ENCODE results near the gene PRAF2. TPM values are rescaled to one million over a fixed set of nuclear protein-coding genes. Genes with fewer than 3 reads are reported as not detected.

The PRAF2 gene
- total RNA-seq, 3 donors from 2014 or later (not counting 1 experiment from before 2014, with no cell fraction given) = 18.1 to 24.8 (median 19.9) TPM

DNA sequence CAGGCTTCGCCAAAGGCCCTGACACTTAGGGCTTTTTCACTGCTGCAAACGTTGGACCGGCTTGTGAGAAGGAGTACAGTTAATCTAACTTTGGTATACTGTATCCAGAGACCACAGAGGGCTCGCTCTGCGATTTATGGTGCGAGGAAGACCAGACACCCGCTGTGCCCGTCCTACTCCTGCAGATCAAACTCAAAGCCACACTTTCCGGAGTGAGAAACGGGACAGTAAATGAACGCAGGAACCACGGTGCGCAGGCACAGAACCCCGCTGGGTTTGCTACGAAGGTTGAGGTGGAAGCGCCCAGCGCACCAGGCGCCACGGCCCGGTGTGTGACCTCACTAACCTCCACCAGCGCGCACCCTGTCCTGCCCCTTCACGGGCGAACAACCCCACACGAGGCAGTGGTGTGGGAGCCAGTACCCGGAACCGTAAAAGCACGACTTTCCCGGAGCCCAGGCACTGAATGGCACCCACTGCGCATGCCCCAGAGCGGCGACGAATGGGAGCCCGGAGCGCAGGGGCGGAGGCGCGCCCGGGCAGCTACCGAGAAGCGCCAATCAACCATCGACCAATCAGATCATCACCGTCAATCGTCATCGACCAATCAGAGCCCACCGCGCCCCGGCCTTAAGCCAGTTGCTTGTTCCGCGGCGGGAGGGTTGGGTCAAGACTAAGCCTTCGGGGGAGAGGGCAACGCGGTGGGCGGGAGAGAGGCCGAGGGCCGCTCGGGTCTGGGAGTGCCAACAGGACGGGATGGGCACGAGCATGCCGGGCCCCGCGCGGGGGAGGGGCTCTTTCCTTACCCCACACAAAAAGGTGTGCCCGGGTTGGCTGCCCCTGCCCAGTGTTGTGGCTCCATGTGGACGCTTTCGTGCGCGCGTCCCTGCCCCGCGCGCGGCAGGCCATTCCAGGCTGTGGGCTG, 27.2 kb upstream of the PRAF2 start:
- TF ChIP-seq, protein P1, sequence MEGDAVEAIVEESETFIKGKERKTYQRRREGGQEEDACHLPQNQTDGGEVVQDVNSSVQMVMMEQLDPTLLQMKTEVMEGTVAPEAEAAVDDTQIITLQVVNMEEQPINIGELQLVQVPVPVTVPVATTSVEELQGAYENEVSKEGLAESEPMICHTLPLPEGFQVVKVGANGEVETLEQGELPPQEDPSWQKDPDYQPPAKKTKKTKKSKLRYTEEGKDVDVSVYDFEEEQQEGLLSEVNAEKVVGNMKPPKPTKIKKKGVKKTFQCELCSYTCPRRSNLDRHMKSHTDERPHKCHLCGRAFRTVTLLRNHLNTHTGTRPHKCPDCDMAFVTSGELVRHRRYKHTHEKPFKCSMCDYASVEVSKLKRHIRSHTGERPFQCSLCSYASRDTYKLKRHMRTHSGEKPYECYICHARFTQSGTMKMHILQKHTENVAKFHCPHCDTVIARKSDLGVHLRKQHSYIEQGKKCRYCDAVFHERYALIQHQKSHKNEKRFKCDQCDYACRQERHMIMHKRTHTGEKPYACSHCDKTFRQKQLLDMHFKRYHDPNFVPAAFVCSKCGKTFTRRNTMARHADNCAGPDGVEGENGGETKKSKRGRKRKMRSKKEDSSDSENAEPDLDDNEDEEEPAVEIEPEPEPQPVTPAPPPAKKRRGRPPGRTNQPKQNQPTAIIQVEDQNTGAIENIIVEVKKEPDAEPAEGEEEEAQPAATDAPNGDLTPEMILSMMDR (IDR thresholded peaks at IDR 0.05) = no peak
- intact Hi-C loops (cut with micrococcal nuclease) = loop anchor here (2.0 kb wide), 1 partner anchor 26 kb away; the partner anchor contains the start of gene PRAF2
- Mint-ChIP-seq H3K4me3 (peak overlapping the region; percentile 88), H3K27me3 (ENCODE audit: low read depth in 2 of 2) (no peaks in the 10 kb centered on the region), H3K36me3 (no peaks in the 10 kb centered on the region), H3K4me1 (peaks cover 0 to 9% of the 10 kb centered on the region in 2 donors), H3K9me3 (no peaks in the 10 kb centered on the region), H3K27ac (peak overlapping the region; percentile 82 to 88)
- ATAC-seq (peak; percentile 93 to 98 (median 95)), DNase-seq (peak; percentile 83 to 94)
- WGBS (ENCODE audit: insufficient coverage) = under 1% methylated on average over 74 of the region's 74 CpGs
- H3K27ac ChIP-seq (ENCODE audit: low read length) = peak overlapping the region; percentile 85
- H3K27me3 ChIP-seq (ENCODE audit: control insufficient read depth, insufficient read depth, low read length) = no peaks in the 10 kb centered on the region
- peak overlapping the region; percentile 75 for H3K4me3 ChIP-seq (ENCODE audit: low read length)
- H3K4me1 ChIP-seq (ENCODE audit: control insufficient read depth, insufficient read depth, low read length) = peaks cover 17% of the 10 kb centered on the region
- H3K36me3 ChIP-seq (ENCODE audit: control insufficient read depth, insufficient read depth, low read length) = no peaks in the 10 kb centered on the region
- no peaks in the 10 kb centered on the region for H3K9me3 ChIP-seq (ENCODE audit: control insufficient read depth, insufficient read depth, low read length)

DNA sequence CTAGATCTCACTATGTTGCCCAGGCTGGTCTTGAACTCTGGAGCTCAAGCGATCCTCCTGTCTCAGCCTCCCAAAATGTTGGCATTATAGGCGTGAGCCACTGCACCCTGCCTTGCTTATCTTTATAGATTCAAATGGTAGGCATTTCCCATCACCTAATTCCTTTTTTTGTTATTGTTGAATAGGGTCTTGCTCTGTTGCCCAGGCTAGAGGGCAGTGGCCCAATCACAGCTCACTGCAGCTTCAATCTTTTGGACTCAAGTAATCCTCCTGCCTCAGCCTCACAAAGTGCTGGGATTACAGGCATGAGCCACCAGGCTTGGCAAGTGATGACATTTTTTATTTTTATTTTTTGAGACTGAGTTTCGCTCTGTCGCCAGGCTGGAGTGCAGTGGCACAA, 22.6 kb upstream of the PRAF2 start:
- H3K27ac ChIP-seq (ENCODE audit: low read length) = no peak overlapping the region
- Mint-ChIP-seq H3K27ac (no peak overlapping the region), H3K4me1 (peaks cover 0 to 5% of the 10 kb centered on the region in 2 donors), H3K4me3 (no peak overlapping the region), H3K9me3 (no peaks in the 10 kb centered on the region), H3K36me3 (no peaks in the 10 kb centered on the region), H3K27me3 (ENCODE audit: low read depth in 2 of 2) (no peaks in the 10 kb centered on the region)
- no peaks in the 10 kb centered on the region for H3K36me3 ChIP-seq (ENCODE audit: control insufficient read depth, insufficient read depth, low read length)
- TF ChIP-seq, protein P1 (IDR thresholded peaks at IDR 0.05) = no peak
- H3K9me3 ChIP-seq (ENCODE audit: control insufficient read depth, insufficient read depth, low read length) = no peaks in the 10 kb centered on the region
- WGBS (ENCODE audit: insufficient coverage) = 100% methylated on average over 3 of the region's 4 CpGs
- no peak overlapping the region for H3K4me3 ChIP-seq (ENCODE audit: low read length)
- intact Hi-C loops (cut with micrococcal nuclease) = no loop called here
- ATAC-seq (no peak), DNase-seq (no peak)
- peaks cover 13% of the 10 kb centered on the region for H3K4me1 ChIP-seq (ENCODE audit: control insufficient read depth, insufficient read depth, low read length)
- H3K27me3 ChIP-seq (ENCODE audit: control insufficient read depth, insufficient read depth, low read length) = no peaks in the 10 kb centered on the region

- H3K27me3 ChIP-seq (ENCODE audit: control insufficient read depth, insufficient read depth, low read length) = no peaks in the 10 kb centered on the region
- DNase-seq = no peak
- intact Hi-C loops (cut with micrococcal nuclease) = no loop called here
- no peak overlapping the region for H3K4me3 ChIP-seq (ENCODE audit: low read length)
- H3K36me3 ChIP-seq (ENCODE audit: control insufficient read depth, insufficient read depth, low read length) = no peaks in the 10 kb centered on the region
- no peaks in the 10 kb centered on the region for H3K9me3 ChIP-seq (ENCODE audit: control insufficient read depth, insufficient read depth, low read length)
- no peaks in the 10 kb centered on the region for H3K27me3 Mint-ChIP-seq (ENCODE audit: low read depth in 2 of 2)
- H3K4me1 Mint-ChIP-seq = no peaks in the 10 kb centered on the region
- no peak overlapping the region for H3K27ac Mint-ChIP-seq
- H3K4me1 ChIP-seq (ENCODE audit: control insufficient read depth, insufficient read depth, low read length) = no peaks in the 10 kb centered on the region
- no peaks in the 10 kb centered on the region for H3K36me3 Mint-ChIP-seq
- WGBS (ENCODE audit: insufficient coverage) = no CpG with 5 or more reads among the region's 4 CpGs
- H3K4me3 Mint-ChIP-seq = no peak overlapping the region
- TF ChIP-seq, protein P1 (IDR thresholded peaks at IDR 0.05) = no peak
- H3K9me3 Mint-ChIP-seq = no peaks in the 10 kb centered on the region
- ATAC-seq = no peak
- no peak overlapping the region for H3K27ac ChIP-seq (ENCODE audit: low read length)
Measured at GRCh38 chrX:49089553-49089952, 15.8 kb upstream of the PRAF2 start.

Measured in natural killer cell (primary cell).